ENCODE results near the gene SH3BGR. TPM values are rescaled to one million over a fixed set of nuclear protein-coding genes. Genes with fewer than 3 reads are reported as not detected.
"Not testable (repeated sequence)": the region's sequence is repeated elsewhere in the genome, so short reads cannot be mapped to it uniquely, and the experiment has no call there.

SH3BGR gene
- total and polyA plus RNA-seq, 2 donors from 2014 or later = 4.0 to 12.2 TPM

DNA sequence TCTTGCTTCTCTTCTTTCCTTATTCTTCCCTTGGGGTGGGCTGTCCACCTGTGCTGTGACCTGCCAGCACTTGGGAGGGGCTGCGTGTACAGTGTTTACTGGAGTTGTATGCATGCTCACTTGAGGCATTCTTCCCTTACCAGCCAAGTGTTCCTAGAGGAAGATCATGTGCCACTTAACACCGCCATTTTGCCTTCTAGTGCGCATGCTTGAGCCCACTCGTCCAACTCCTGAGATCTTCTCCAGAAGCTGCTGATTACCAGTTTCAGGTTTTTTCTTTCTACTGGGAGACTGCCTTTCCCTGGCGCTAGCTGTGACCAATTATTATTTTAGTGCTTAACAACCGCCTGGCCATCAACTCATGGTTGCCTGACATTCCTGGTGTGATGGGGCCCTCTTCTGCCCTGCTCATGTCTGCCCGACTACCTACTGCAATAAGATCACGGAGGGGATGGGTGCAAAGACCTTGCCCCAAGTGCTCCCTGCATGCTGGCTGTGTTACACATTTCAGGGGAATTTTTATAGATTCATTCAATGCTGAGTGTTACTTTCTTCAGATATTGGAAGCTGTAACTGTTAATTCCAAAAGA lies 86.8 kb downstream of the SH3BGR start:
- H3K27ac ChIP-seq (ENCODE audit: low read depth in 2 of 2, low read length in 2 of 2) = no peak overlapping the region
- DNase-seq (no peak), FAIRE-seq (no peak)
- H3K4me1 ChIP-seq (ENCODE audit: control insufficient read depth in 2 of 3, insufficient read depth in 2 of 3, low read depth in 1 of 3, low read length in 3 of 3) = no peaks in the 10 kb centered on the region
- H3K9ac ChIP-seq (ENCODE audit: low read length in 3 of 3) = no peak overlapping the region
- H3K4me3 ChIP-seq (ENCODE audit: low read length in 3 of 3) = no peak overlapping the region
- no peaks in the 10 kb centered on the region for H3K9me3 ChIP-seq (ENCODE audit: control insufficient read depth in 2 of 3, insufficient read depth in 1 of 3, low read length in 3 of 3)
- TF ChIP-seq, protein P1, sequence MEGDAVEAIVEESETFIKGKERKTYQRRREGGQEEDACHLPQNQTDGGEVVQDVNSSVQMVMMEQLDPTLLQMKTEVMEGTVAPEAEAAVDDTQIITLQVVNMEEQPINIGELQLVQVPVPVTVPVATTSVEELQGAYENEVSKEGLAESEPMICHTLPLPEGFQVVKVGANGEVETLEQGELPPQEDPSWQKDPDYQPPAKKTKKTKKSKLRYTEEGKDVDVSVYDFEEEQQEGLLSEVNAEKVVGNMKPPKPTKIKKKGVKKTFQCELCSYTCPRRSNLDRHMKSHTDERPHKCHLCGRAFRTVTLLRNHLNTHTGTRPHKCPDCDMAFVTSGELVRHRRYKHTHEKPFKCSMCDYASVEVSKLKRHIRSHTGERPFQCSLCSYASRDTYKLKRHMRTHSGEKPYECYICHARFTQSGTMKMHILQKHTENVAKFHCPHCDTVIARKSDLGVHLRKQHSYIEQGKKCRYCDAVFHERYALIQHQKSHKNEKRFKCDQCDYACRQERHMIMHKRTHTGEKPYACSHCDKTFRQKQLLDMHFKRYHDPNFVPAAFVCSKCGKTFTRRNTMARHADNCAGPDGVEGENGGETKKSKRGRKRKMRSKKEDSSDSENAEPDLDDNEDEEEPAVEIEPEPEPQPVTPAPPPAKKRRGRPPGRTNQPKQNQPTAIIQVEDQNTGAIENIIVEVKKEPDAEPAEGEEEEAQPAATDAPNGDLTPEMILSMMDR (IDR thresholded peaks at IDR 0.05; ENCODE audit: borderline replicate concordance, extremely low read depth, insufficient read depth) = no peak
- no peaks in the 10 kb centered on the region for H3K36me3 ChIP-seq (ENCODE audit: control insufficient read depth in 2 of 3, insufficient read depth in 3 of 3, low read length in 3 of 3)
- H3K27me3 ChIP-seq (ENCODE audit: control insufficient read depth, insufficient read depth, low read length) = no peaks in the 10 kb centered on the region
- intact Hi-C loops (cut with DNase I) = no loop called here

DNA sequence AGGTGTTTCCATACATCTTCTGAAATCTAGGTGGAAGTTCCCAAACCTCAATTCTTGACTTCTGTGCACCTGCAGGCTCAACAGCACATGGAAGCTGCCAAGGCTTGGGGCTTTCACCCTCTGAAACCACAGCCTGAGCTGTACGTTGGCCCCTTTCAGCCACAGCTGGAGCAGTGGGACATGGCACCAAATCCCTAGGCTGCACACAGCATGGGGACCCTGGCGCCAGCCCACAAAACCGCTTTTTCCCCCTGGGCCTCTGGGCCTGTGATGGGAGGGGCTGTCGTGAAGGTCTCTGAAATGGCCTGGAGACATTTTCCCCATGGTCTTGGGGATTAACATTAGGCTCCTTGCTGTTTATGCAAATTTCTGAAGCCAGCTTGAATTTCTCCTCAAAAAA lies 88.6 kb downstream of the SH3BGR start:
- H3K4me1 ChIP-seq (ENCODE audit: control insufficient read depth in 2 of 3, insufficient read depth in 2 of 3, low read depth in 1 of 3, low read length in 3 of 3); H3K27me3 ChIP-seq (ENCODE audit: control insufficient read depth, insufficient read depth, low read length); H3K9me3 ChIP-seq (ENCODE audit: control insufficient read depth in 2 of 3, insufficient read depth in 1 of 3, low read length in 3 of 3); DNase-seq; intact Hi-C loops (cut with DNase I); FAIRE-seq; H3K36me3 ChIP-seq (ENCODE audit: control insufficient read depth in 2 of 3, insufficient read depth in 3 of 3, low read length in 3 of 3); H3K4me3 ChIP-seq (ENCODE audit: low read length in 3 of 3); H3K27ac ChIP-seq (ENCODE audit: low read depth in 2 of 2, low read length in 2 of 2); H3K9ac ChIP-seq (ENCODE audit: low read length in 3 of 3): not testable (repeated sequence)

DNA sequence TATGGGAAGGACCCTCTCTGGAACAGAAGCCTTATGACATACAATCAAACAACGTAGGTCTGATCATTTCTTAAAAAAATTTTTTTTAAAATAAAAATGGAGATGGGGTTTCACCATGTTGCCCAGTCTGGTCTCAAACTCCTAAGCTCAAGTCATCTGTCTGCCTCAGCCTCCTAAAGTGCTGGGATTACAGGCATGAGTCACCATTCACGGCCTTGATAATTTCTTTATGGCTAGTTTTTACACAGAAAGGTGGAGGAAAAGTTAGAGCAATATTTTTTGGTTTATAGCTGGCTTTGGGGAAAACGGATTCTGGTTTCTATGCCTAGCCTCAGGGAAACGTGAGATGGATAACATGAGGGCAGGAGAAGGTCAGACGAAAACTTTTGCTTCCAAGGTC lies 91.0 kb downstream of the SH3BGR start:
- no peak overlapping the region for H3K9ac ChIP-seq (ENCODE audit: low read length in 3 of 3)
- H3K4me1 ChIP-seq (ENCODE audit: control insufficient read depth in 2 of 3, insufficient read depth in 2 of 3, low read depth in 1 of 3, low read length in 3 of 3) = no peaks in the 10 kb centered on the region
- H3K36me3 ChIP-seq (ENCODE audit: control insufficient read depth in 2 of 3, insufficient read depth in 3 of 3, low read length in 3 of 3) = no peaks in the 10 kb centered on the region
- TF ChIP-seq, protein P1 (IDR thresholded peaks at IDR 0.05; ENCODE audit: borderline replicate concordance, extremely low read depth, insufficient read depth) = no peak
- no peak overlapping the region for H3K4me3 ChIP-seq (ENCODE audit: low read length in 3 of 3)
- DNase-seq = no peak
- intact Hi-C loops (cut with DNase I) = no loop called here
- H3K27me3 ChIP-seq (ENCODE audit: control insufficient read depth, insufficient read depth, low read length) = no peaks in the 10 kb centered on the region
- H3K27ac ChIP-seq (ENCODE audit: low read depth in 2 of 2, low read length in 2 of 2) = no peak overlapping the region
- H3K9me3 ChIP-seq (ENCODE audit: control insufficient read depth in 2 of 3, insufficient read depth in 1 of 3, low read length in 3 of 3) = no peaks in the 10 kb centered on the region
- FAIRE-seq = no peak

DNA sequence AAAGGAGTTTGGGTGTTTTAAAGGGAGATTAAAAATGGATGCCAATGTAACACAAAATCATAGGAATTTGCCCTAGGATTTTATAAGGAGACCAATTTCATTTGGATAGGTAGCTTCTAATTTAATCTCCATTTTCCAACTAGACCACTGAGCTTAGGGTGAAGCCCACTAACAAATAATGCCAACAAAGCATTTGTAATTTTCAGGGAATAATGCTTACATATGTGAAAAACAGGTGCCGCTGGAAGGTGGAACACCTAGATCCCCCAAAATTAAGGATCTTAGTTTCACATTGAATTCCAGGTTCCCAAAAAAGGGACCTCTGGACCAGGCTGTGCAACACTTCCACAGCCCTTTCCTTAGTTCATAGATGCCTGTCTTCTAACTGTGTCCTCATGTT lies 94.8 kb downstream of the SH3BGR start:
- TF ChIP-seq, protein P1 (IDR thresholded peaks at IDR 0.05; ENCODE audit: borderline replicate concordance, extremely low read depth, insufficient read depth) = no peak
- DNase-seq (no peak), FAIRE-seq (no peak)
- H3K4me1 ChIP-seq (ENCODE audit: control insufficient read depth in 2 of 3, insufficient read depth in 2 of 3, low read depth in 1 of 3, low read length in 3 of 3) = no peaks in the 10 kb centered on the region
- H3K9ac ChIP-seq (ENCODE audit: low read length in 3 of 3) = no peak overlapping the region
- H3K36me3 ChIP-seq (ENCODE audit: control insufficient read depth in 2 of 3, insufficient read depth in 3 of 3, low read length in 3 of 3) = no peaks in the 10 kb centered on the region
- no peak overlapping the region for H3K27ac ChIP-seq (ENCODE audit: low read depth in 2 of 2, low read length in 2 of 2)
- intact Hi-C loops (cut with DNase I) = no loop called here
- no peaks in the 10 kb centered on the region for H3K9me3 ChIP-seq (ENCODE audit: control insufficient read depth in 2 of 3, insufficient read depth in 1 of 3, low read length in 3 of 3)
- no peak overlapping the region for H3K4me3 ChIP-seq (ENCODE audit: low read length in 3 of 3)
- no peaks in the 10 kb centered on the region for H3K27me3 ChIP-seq (ENCODE audit: control insufficient read depth, insufficient read depth, low read length)
